ENCODE data around the gene DNAJC27. TPM values are rescaled to one million over a fixed set of nuclear protein-coding genes. Genes with fewer than 3 reads are reported as not detected.

The DNAJC27 gene
- polyA plus RNA-seq, 2 of the 4 experiments (the other 2 are of a cell fraction), result 2.6 to 7.8 TPM

- ATAC-seq (no peak), FAIRE-seq (no peak), DNase-seq (ENCODE audit: low read depth in 1 of 2, low spot score in 1 of 2) (no peak)
- Histone ChIP-seq H3K9me3 (no peaks in the 10 kb centered on the region), H3K27ac (no peak overlapping the region), H3K4me2 (no peak overlapping the region), H3K4me3 (no peak overlapping the region), H3K4me1 (no peaks in the 10 kb centered on the region)
- TF ChIP-seq RFX5 (IDR thresholded peaks at IDR 0.05), result no peak
- TF ChIP-seq EHMT2 (IDR thresholded peaks at IDR 0.05; ENCODE audit: low read depth), result no peak
- no peak for TF ChIP-seq MAFK (IDR thresholded peaks at IDR 0.05; ENCODE audit: partially characterized antibody)
- no peak for TF ChIP-seq BHLHE40 (IDR thresholded peaks at IDR 0.05; ENCODE audit: low read depth, low read length)
- TF ChIP-seq, protein P1, sequence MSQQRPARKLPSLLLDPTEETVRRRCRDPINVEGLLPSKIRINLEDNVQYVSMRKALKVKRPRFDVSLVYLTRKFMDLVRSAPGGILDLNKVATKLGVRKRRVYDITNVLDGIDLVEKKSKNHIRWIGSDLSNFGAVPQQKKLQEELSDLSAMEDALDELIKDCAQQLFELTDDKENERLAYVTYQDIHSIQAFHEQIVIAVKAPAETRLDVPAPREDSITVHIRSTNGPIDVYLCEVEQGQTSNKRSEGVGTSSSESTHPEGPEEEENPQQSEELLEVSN (IDR thresholded peaks at IDR 0.05; ENCODE audit: borderline replicate concordance, low read depth), result no peak
- no peak for TF ChIP-seq ZNF302 (CRISPR knock-in tag; IDR thresholded peaks at IDR 0.05)
- TF ChIP-seq, protein P2, sequence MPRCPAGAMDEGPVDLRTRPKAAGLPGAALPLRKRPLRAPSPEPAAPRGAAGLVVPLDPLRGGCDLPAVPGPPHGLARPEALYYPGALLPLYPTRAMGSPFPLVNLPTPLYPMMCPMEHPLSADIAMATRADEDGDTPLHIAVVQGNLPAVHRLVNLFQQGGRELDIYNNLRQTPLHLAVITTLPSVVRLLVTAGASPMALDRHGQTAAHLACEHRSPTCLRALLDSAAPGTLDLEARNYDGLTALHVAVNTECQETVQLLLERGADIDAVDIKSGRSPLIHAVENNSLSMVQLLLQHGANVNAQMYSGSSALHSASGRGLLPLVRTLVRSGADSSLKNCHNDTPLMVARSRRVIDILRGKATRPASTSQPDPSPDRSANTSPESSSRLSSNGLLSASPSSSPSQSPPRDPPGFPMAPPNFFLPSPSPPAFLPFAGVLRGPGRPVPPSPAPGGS (IDR thresholded peaks at IDR 0.05), result no peak
- TF ChIP-seq RARB (CRISPR knock-in tag; IDR thresholded peaks at IDR 0.05), result no peak
- TF ChIP-seq HES2 (IDR thresholded peaks at IDR 0.05), result no peak
- TF ChIP-seq, protein P3, sequence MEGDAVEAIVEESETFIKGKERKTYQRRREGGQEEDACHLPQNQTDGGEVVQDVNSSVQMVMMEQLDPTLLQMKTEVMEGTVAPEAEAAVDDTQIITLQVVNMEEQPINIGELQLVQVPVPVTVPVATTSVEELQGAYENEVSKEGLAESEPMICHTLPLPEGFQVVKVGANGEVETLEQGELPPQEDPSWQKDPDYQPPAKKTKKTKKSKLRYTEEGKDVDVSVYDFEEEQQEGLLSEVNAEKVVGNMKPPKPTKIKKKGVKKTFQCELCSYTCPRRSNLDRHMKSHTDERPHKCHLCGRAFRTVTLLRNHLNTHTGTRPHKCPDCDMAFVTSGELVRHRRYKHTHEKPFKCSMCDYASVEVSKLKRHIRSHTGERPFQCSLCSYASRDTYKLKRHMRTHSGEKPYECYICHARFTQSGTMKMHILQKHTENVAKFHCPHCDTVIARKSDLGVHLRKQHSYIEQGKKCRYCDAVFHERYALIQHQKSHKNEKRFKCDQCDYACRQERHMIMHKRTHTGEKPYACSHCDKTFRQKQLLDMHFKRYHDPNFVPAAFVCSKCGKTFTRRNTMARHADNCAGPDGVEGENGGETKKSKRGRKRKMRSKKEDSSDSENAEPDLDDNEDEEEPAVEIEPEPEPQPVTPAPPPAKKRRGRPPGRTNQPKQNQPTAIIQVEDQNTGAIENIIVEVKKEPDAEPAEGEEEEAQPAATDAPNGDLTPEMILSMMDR (IDR thresholded peaks at IDR 0.05), result no peak
- no peak for TF ChIP-seq HDAC2 (IDR thresholded peaks at IDR 0.05)
- no peak for TF ChIP-seq PBX3 (IDR thresholded peaks at IDR 0.05)
- no peak for TF ChIP-seq TFCP2L1 (CRISPR knock-in tag; IDR thresholded peaks at IDR 0.05)
- no peak for TF ChIP-seq TP53 (CRISPR knock-in tag; IDR thresholded peaks at IDR 0.05)
- TF ChIP-seq CHD4 (IDR thresholded peaks at IDR 0.05; ENCODE audit: borderline replicate concordance), result no peak
- no peak for TF ChIP-seq POLR2A (IDR thresholded peaks at IDR 0.05; ENCODE audit: low read length)
- no peak for TF ChIP-seq EP300 (IDR thresholded peaks at IDR 0.05)
- no peak for TF ChIP-seq POLR2AphosphoS2 (conservative IDR thresholded peaks at IDR 0.05; ENCODE audit: low read length)
- TF ChIP-seq MYC (IDR thresholded peaks at IDR 0.05; ENCODE audit: borderline replicate concordance, low read length), result no peak
- CTCF ChIA-PET, result interaction anchor here (0.6 to 1.4 kb wide), 4 partner anchors 14 to 952 kb away, joined by 3 to 5 read pairs (median 4); no protein-coding TSS in a partner anchor
- 81% methylated on average over 7 of the region's 7 CpGs for WGBS (ENCODE audit: missing lambda C conversion rate)
- POLR2A ChIA-PET, result no interaction called here
Observed at GRCh38 chr2:24943427-24944053, 28.2 kb downstream of the DNAJC27 start.

GRCh38 chr2:24939353-24939752, 32.4 kb downstream of the DNAJC27 start:
- Histone ChIP-seq H3K9me3 (no peaks in the 10 kb centered on the region), H3K4me3 (no peak overlapping the region), H3K4me2 (no peak overlapping the region), H3K4me1 (no peaks in the 10 kb centered on the region), H3K27ac (no peak overlapping the region)
- ATAC-seq (no peak), DNase-seq (ENCODE audit: low read depth in 1 of 2, low spot score in 1 of 2) (no peak), FAIRE-seq (no peak)
- TF ChIP-seq ZSCAN20 (CRISPR knock-in tag; IDR thresholded peaks at IDR 0.05) (no peak), HOXB5 (CRISPR knock-in tag; IDR thresholded peaks at IDR 0.05) (no peak), RAD21 (conservative IDR thresholded peaks at IDR 0.05 in 1 of 2, IDR thresholded peaks at IDR 0.05 in 1 of 2) (no peak), CEBPB (IDR thresholded peaks at IDR 0.05) (no peak), MAZ (IDR thresholded peaks at IDR 0.05; ENCODE audit: borderline replicate concordance, low read depth, low read length) (no peak), GATA3 (IDR thresholded peaks at IDR 0.05; ENCODE audit: borderline replicate concordance) (no peak), HOXB13 (CRISPR knock-in tag; IDR thresholded peaks at IDR 0.05; ENCODE audit: low read depth) (no peak), HMGXB4 (CRISPR knock-in tag; IDR thresholded peaks at IDR 0.05; ENCODE audit: borderline replicate concordance) (no peak)
- TF ChIP-seq, protein P2 (IDR thresholded peaks at IDR 0.05), result no peak
- TF ChIP-seq, protein P4, sequence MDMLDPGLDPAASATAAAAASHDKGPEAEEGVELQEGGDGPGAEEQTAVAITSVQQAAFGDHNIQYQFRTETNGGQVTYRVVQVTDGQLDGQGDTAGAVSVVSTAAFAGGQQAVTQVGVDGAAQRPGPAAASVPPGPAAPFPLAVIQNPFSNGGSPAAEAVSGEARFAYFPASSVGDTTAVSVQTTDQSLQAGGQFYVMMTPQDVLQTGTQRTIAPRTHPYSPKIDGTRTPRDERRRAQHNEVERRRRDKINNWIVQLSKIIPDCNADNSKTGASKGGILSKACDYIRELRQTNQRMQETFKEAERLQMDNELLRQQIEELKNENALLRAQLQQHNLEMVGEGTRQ (IDR thresholded peaks at IDR 0.05), result no peak
- TF ChIP-seq, protein P1 (IDR thresholded peaks at IDR 0.05; ENCODE audit: borderline replicate concordance, low read depth), result no peak
- ChIA-PET CTCF (interaction anchor here (0.6 to 1.3 kb wide), 6 partner anchors 15 to 395 kb away, joined by 3 to 4 read pairs (median 3); no protein-coding TSS in a partner anchor), POLR2A (no interaction called here)
- 62% methylated on average over 6 of the region's 6 CpGs for WGBS (ENCODE audit: missing lambda C conversion rate)

Measured in A549 (cell line).